Non-pigmented ciliary epithelial cell (primary cell): ENCODE measurements around the gene KRT38.

Experiments used
- DNase-seq: peaks from one replicate; pipeline ENCODE4 v3.0.0-alpha.2; 2010; ENCODE audit warnings: low read depth

The KRT38 gene

GRCh38 chr17:41394254-41394996 is 46.4 kb downstream of the KRT38 start:
- no peak for DNase-seq

- no peak for DNase-seq
Measured at GRCh38 chr17:41393826-41394225, 47.0 kb downstream of the KRT38 start.

GRCh38 chr17:41393294-41393693 is 47.5 kb downstream of the KRT38 start:
- DNase-seq: no peak

- no peak for DNase-seq
Measured at GRCh38 chr17:41392278-41392677, 48.5 kb downstream of the KRT38 start.

GRCh38 chr17:41391535-41391934 is 49.2 kb downstream of the KRT38 start:
- no peak for DNase-seq

- no peak for DNase-seq
Measured at GRCh38 chr17:41390411-41390938, 50.3 kb downstream of the KRT38 start.

- no peak for DNase-seq
Measured at GRCh38 chr17:41387670-41388069, 53.1 kb downstream of the KRT38 start.

- no peak for DNase-seq
Measured at GRCh38 chr17:41386227-41386626, 54.6 kb downstream of the KRT38 start.
